Cortex of kidney (tissue), 1 donor: ENCODE measurements around the gene DAZAP1.

Experiments
- DNase-seq: peaks from one replicate; lab custom pipeline; 2025; lab: John Stamatoyannopoulos, UW

Gene DAZAP1

DNA sequence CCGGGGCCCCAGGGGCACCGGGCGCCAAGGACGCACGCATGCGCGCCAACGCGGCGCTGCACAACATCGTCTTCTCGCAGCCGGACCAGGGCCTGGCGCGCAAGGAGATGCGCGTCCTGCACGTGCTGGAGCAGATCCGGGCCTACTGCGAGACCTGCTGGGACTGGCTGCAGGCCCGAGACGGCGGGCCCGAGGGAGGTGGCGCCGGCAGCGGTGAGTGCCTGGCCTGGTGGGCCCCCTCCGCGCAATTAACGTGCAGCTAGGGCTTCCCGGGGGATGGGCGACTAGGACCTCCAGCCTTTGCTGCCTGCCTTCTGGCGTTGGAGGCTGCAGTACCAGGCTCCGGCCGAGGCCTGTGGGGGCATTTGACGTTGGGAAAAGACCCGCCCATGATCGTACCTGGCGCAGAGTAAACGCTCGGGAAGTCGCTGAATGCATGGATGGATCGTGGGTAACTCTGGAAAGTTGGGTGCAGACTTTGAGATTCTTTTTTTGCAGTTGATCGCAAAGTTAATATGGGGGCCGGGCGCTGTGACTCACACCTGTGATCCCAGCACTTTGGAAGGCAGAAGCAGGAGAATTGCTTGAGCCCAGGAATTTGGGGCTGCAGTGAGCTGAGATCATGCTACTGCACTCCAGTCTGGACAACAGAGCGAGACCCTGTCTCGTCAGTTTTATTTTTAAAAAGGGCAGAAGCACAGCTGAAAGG is 49.8 kb downstream of the DAZAP1 start:
- no peak for DNase-seq

DNA sequence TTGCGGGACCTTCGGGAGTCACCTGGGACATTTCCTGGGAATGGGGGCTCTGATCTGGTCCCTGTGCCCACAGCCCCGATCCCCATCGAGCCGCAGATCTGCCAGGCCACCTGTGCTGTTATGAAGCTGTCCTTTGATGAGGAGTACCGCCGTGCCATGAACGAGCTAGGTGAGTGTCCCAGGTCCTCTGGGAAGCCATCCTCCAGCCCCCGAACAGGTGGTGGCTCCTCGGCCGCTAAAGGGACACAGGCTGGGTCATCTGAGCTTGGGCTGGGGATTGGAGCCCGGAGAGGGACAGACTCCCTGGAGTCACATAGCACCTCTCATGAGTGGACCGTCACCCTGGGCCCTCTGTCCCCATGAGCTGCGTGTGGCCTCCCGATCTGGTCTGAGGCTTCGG is 50.5 kb downstream of the DAZAP1 start:
- DNase-seq: no peak

DNA sequence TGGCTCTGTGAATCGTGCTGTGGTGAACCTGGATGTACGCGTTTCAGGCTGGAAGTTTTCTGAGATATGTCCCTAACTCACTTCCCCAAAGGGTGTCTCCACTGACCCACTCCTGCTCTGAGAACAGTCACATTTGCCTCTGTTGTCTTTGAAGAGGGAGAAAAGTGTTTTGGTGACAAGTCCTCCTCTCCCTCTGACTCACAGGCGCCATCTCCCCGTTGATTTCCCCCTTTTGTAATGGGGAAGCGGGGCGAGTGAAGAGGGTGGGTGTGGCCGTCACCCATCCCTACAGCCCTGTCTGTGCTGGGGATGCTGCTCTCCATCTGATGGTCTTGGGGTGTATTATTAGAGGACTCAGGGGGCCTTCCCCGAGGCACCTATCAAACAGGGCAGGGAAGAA is 52.1 kb downstream of the DAZAP1 start:
- no peak for DNase-seq

DNA sequence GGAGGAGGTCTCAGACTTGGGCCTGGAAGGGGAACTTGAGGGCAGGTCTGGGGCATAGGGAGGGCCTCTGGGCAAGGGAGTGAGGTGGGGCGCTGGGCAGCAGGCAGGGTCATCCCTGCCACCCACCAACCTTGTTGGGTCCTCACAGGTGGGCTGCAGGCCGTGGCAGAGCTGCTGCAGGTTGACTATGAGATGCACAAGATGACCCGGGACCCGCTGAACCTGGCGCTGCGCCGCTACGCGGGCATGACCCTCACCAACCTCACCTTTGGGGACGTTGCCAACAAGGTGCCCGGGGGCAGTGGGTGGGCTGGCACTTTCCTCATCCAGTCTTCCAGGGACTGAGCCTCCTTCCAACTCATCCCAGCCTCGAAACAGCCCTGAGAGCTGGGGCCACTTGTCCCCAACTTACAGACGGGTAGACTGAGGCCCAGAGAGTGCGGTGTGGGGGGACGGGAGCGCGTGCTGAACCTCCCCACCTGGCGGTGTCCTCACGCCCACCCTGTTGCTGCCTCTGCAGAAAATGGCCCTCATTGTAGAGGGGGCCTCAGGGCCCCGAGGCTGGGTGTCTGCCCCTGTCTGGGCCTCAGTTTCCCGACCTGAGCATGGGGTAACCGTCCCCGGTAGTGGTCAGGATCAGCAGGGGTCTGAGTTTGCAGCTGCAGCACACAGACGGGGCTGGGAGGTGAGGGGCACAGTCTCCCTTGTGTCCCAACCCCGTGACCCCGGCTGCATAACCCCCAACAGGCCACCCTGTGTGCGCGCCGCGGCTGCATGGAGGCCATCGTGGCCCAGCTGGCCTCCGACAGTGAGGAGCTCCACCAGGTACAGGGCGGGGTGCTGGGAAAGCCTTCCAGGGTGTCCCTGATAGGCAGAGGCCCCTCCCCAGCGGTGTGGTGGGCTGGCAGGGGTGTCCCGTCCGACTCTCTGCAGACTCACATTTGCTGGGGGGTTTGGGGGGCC is 52.9 kb downstream of the DAZAP1 start:
- no peak for DNase-seq

DNA sequence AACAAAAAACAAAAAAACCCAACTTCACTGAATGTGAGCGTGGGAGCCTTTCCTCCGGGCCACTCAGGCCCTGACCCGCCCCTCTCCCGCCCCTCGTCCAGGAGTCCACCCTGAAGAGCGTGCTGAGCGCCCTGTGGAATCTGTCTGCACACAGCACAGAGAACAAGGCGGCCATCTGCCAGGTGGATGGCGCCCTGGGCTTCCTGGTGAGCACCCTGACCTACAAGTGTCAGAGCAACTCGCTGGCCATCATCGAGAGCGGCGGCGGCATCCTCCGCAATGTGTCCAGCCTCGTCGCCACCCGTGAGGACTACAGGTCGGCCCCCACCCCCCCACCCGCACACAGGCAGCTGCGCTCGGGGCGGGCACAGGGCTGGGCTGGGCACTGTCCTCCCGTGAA is 54.5 kb downstream of the DAZAP1 start:
- no peak for DNase-seq

DNA sequence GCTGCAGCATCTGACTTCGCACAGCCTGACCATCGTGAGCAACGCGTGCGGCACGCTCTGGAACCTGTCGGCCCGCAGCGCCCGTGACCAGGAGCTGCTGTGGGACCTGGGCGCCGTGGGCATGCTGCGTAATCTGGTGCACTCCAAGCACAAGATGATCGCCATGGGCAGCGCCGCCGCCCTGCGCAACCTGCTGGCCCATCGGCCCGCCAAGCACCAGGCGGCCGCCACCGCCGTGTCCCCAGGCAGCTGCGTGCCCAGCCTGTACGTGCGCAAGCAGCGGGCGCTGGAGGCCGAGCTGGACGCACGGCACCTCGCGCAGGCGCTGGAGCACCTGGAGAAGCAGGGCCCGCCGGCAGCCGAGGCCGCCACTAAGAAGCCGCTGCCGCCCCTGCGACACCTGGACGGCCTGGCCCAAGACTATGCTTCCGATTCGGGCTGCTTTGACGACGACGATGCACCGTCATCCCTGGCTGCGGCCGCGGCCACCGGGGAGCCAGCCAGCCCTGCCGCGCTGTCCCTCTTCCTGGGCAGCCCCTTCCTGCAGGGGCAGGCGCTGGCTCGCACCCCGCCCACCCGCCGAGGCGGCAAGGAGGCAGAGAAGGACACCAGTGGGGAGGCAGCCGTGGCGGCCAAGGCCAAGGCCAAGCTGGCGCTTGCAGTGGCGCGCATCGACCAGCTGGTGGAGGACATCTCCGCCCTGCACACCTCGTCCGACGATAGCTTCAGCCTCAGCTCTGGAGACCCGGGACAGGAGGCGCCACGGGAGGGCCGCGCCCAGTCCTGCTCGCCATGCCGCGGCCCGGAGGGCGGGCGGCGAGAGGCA is 58.0 kb downstream of the DAZAP1 start:
- no peak for DNase-seq

DNA sequence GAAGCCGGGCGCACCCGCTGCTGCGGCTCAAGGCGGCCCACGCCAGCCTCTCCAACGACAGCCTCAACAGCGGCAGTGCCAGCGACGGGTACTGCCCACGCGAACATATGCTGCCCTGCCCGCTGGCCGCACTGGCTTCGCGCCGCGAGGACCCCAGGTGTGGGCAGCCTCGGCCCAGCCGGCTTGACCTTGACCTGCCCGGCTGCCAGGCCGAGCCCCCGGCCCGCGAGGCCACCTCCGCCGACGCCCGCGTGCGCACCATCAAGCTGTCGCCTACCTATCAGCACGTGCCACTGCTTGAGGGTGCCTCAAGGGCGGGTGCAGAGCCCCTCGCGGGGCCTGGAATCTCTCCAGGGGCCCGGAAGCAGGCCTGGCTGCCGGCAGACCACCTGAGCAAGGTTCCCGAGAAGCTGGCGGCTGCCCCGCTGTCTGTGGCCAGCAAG is 58.7 kb downstream of the DAZAP1 start:
- no peak for DNase-seq

DNA sequence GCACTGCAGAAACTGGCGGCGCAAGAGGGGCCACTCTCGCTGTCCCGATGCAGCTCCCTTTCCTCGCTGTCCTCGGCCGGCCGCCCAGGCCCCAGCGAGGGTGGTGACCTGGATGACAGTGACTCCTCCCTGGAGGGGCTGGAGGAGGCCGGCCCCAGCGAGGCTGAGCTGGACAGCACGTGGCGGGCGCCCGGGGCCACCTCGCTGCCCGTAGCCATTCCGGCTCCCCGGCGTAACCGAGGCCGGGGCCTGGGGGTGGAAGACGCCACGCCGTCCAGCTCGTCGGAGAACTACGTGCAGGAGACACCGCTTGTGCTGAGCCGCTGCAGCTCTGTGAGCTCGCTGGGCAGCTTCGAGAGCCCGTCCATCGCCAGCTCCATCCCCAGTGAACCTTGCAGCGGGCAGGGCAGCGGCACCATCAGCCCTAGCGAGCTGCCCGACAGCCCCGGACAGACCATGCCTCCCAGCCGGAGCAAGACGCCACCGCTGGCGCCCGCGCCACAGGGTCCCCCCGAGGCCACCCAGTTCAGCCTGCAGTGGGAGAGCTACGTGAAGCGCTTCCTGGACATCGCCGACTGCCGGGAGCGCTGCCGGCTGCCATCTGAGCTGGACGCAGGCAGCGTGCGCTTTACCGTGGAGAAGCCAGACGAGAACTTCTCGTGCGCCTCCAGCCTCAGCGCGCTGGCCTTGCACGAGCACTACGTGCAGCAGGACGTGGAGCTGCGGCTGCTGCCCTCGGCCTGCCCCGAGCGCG is 59.3 kb downstream of the DAZAP1 start:
- no peak for DNase-seq

DNA sequence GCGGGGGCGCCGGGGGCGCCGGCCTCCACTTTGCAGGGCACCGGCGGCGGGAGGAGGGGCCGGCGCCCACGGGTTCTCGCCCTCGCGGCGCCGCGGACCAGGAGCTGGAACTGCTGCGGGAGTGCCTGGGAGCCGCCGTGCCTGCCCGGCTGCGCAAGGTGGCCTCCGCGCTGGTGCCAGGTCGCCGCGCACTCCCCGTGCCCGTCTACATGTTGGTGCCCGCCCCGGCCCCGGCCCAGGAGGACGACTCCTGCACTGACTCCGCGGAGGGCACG is 59.8 kb downstream of the DAZAP1 start:
- no peak for DNase-seq

DNA sequence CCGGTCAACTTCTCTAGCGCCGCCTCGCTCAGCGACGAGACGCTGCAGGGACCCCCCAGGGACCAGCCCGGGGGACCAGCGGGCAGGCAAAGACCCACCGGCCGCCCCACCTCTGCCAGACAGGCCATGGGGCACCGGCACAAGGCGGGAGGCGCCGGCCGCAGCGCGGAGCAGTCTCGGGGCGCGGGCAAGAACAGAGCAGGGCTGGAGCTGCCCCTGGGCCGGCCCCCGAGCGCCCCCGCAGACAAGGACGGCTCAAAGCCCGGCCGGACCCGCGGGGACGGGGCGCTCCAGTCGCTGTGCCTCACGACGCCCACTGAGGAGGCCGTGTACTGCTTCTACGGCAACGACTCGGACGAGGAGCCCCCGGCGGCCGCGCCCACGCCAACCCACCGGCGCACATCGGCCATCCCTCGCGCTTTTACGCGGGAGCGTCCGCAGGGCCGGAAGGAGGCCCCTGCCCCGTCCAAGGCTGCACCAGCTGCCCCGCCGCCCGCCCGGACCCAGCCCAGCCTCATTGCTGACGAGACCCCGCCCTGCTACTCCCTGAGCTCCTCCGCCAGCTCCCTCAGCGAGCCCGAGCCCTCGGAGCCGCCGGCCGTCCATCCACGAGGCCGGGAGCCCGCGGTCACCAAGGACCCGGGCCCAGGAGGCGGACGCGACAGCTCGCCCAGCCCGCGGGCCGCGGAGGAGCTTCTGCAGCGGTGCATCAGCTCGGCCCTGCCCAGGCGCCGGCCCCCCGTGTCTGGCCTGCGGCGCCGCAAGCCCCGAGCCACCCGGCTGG is 60.3 kb downstream of the DAZAP1 start:
- DNase-seq: no peak

DNA sequence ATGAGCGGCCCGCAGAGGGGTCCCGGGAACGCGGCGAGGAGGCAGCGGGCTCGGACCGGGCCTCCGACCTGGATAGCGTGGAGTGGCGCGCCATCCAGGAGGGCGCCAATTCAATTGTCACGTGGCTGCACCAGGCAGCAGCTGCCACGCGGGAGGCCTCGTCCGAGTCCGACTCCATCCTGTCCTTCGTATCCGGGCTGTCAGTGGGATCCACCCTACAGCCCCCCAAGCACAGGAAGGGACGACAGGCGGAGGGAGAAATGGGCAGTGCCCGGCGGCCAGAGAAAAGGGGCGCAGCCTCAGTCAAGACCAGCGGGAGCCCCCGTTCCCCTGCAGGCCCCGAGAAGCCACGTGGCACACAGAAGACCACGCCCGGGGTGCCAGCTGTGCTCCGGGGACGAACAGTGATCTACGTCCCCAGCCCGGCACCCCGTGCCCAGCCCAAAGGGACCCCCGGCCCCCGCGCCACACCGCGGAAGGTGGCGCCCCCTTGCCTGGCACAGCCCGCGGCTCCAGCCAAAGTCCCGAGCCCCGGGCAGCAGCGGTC is 61.0 kb downstream of the DAZAP1 start:
- DNase-seq: no peak

DNA sequence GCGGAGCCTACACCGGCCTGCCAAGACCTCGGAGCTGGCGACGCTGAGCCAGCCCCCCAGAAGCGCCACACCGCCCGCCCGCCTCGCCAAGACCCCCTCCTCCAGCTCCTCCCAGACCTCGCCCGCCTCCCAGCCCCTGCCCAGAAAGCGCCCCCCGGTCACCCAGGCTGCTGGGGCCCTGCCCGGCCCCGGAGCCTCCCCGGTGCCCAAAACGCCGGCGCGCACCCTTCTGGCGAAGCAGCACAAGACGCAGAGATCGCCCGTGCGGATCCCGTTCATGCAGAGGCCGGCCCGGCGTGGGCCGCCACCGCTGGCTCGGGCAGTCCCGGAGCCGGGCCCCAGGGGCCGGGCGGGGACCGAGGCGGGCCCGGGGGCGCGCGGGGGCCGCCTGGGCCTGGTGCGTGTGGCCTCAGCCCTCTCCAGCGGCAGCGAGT is 61.5 kb downstream of the DAZAP1 start:
- no peak for DNase-seq

DNA sequence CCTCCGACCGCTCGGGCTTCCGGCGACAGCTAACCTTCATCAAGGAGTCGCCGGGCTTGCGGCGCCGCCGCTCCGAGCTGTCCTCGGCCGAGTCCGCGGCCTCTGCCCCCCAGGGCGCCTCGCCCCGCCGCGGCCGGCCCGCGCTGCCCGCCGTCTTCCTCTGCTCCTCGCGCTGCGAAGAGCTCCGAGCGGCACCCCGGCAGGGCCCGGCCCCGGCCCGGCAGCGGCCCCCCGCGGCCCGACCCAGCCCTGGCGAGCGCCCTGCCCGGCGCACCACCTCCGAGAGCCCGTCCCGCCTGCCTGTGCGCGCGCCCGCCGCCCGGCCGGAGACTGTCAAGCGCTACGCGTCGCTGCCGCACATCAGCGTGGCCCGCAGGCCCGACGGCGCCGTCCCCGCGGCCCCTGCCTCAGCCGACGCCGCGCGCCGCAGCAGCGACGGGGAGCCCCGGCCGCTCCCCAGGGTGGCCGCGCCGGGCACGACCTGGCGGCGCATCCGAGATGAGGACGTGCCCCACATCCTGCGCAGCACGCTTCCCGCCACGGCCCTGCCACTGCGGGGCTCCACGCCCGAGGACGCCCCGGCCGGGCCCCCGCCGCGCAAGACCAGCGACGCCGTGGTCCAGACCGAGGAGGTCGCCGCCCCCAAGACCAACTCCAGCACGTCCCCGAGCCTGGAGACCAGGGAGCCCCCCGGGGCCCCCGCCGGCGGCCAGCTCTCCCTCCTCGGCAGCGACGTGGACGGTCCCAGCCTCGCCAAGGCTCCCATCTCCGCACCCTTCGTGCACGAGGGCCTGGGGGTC is 62.1 kb downstream of the DAZAP1 start:
- no peak for DNase-seq

DNA sequence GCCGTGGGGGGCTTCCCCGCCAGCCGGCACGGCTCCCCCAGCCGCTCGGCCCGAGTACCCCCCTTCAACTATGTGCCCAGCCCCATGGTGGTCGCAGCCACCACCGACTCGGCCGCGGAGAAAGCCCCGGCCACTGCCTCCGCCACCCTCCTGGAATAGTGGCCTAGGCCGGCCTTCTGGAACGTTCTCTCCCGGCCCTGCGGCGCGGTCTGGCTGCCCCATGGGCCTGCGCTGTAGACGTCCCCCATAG is 62.6 kb downstream of the DAZAP1 start:
- no peak for DNase-seq

DNA sequence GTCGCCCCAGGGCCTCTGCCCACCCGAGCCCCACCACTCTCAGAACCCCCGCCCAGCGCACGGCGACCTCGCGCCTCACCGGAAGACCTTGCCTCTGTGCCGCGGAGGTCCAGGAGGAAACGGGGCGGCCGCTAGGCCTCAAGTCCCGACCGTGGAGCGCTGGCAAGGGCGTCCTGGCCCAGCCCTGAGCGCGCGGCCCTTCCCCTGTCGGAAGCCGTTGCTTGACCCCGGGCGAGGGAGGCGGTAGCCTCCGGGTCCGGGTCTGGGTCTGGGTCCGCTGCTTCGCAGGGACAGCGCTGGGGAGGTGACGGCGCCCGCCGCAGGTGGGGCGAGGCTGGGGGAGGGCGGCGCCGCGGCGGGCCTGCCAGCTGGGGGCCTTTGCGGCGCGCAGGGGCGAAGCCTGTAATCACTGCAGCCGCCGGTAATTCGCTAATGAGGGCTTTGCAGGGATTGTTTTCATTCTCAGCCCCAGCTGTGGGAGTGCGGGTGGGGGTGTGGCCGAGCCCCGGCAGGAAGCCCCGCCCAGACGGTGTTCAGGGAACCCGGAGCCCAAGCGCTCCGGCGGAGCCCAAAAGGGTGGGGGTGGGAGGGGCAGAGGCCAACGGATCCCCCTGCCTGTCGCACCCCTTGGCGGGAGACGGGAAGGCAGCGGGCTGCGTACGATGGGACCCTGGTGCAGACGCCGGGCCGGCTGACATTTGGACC is 63.1 kb downstream of the DAZAP1 start:
- DNase-seq: no peak

DNA sequence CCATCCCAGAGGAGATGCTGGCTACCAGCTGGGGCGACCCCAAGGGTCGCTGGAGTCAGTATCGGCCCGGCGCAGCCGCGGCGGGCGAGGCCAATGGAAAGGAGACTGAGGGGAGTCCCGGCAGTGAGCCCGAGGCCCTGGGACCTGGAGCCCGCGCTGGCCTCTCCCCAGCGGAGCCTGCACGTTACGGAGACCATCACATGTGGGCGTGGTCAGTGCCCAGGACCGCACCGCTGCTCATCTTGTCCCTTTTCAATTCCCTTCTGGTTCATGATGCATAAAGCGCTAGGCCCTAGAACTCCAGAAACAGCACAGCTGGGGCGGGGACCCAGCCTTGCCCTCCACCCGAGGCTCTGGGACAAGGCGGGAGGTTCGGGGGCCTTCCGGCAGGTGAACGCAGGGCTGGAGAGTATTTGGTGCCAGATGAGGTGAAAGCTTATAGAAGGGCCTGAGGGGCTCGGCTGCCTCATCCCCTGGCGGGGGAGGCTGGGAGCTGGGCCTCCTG is 63.7 kb downstream of the DAZAP1 start:
- DNase-seq: no peak

DNA sequence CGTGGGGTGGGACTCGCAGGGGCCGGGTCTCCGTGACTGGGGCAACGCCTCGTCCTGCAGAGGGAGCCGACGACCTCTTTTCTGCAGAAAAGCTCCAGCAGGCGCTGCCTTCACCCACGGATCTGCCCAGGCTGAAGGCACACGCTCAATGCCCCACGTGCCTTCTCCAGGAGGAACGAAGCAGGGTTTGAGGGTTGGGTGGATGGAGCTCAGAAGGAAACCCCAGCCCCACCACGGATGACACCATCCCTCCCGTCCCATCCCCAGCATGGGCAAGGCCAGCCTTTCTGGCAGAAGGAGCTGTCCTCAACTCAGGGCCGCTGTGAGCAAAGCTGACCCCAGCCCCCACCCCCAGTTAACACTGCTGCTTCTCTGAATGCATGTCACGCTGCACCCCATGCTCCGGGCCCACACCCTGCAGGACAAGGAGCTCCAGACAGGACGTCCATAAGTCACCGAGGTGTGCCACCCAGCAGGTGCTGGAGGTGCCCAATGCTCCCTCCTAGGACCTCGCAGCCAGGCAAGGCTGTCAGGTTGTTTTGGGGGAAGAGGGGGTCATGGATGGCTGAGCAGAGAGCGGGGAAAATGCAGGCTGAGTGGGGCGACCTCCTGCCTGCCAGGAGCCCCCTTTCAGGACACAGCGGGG is 64.3 kb downstream of the DAZAP1 start:
- DNase-seq: no peak

DNA sequence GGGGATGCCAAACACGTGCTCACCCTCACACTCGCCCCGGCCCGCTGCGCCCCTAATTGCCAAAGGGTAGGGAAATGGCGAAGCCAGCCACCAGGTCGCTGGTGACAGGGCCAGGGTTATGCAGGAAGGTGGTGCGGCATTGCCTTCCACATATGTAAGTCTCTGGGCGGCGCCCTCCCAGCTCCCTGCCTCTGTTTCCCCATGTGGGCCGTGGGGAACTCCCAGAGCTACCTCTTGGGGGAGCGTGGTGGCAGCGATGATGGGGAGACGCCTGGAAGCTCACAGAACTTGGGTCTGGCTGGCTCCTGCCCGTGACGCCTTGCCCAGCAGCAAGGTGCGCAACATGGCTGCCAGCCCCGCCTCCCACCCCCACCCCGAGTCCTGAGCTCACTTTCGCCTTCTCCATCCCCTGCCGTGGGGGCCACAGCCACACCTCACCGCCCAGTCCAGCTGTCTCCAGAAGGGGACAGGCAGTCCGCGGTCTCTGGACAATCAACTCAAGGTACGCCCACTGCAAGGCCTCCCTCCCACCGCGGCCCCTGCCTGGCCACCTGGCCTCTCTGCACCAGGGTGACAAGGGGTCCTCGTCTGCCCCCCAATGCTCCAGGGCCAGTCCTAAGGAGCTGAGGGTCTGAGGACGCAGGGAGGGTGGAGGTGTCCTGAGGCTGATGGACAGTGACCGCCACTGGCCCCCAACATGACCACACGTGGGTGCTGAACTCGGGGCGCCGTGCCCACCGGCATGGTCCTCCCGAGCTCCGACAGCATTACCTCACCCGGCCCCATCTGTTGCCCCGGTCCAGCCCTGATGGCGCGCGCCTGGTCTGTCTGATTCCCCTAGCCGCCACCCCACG is 65.1 kb downstream of the DAZAP1 start:
- DNase-seq: no peak
